Esophagus muscularis mucosa (tissue), 4 donors: ENCODE data around the gene BFSP1.

ENCODE experiments used
- EP300 ChIP-seq: sonication (generic); formaldehyde crosslinking; IDR thresholded peaks from one replicate; pipeline ENCODE4 v1.6.1; 2017; ENCODE audit warnings: antibody characterized with exemption
- POLR2A ChIP-seq: fragments of 450-650 bp; IDR thresholded peaks from one replicate; pipeline ENCODE4 v1.6.1; 2017; ENCODE audit warnings: antibody characterized with exemption, moderate library complexity, mild to moderate bottlenecking, low read depth
- TF ChIP-seq, protein P1 (sequence below), 3 experiments: fragments of 200-600 bp in 2 of 3; fragments of 450-650 bp in 1 of 3; sonication (generic) in 2 of 3; IDR thresholded peaks; one replicate each; pipeline ENCODE4 v1.5.1; 2017 to 2019; ENCODE audit warnings: antibody characterized with exemption in 3 of 3, mild to moderate bottlenecking in 2 of 3, moderate library complexity in 1 of 3

DNA sequence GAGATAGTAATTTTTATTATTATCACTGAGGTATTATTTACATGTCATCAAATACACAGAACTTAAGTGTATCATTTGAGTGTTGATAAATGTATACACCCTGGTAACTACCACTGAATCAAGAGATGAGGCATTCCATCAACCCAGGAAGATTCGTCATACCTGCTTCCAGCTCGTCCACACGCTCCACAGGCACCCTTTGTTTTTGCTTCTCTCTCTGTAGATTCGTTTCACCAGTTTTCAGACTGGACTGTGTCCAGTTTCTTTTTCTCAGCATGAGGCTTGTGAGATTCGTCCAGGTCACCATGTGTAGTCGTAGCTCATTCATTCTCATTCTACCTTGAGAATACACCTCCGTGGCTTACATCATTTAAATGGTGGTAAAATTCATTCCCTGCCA lies 64.5 kb downstream of the BFSP1 start:
- TF ChIP-seq POLR2A: no peak
- TF ChIP-seq, protein P1, sequence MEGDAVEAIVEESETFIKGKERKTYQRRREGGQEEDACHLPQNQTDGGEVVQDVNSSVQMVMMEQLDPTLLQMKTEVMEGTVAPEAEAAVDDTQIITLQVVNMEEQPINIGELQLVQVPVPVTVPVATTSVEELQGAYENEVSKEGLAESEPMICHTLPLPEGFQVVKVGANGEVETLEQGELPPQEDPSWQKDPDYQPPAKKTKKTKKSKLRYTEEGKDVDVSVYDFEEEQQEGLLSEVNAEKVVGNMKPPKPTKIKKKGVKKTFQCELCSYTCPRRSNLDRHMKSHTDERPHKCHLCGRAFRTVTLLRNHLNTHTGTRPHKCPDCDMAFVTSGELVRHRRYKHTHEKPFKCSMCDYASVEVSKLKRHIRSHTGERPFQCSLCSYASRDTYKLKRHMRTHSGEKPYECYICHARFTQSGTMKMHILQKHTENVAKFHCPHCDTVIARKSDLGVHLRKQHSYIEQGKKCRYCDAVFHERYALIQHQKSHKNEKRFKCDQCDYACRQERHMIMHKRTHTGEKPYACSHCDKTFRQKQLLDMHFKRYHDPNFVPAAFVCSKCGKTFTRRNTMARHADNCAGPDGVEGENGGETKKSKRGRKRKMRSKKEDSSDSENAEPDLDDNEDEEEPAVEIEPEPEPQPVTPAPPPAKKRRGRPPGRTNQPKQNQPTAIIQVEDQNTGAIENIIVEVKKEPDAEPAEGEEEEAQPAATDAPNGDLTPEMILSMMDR (IDR thresholded peaks at IDR 0.05): no peak
- no peak for TF ChIP-seq EP300
